GM18873 (cell line): ENCODE data around the gene PRDM2.

Experiments
- ATAC-seq: cut with Tn5 transposase; IDR thresholded peaks from one replicate; pipeline ENCODE4 v1.9.1; 2021; ENCODE audit warnings: mild to moderate bottlenecking, moderate library complexity, moderate number of reproducible peaks; ENCODE audit not compliant: unreplicated experiment, low FRiP score

The PRDM2 gene

GRCh38 chr1:13830170-13830569 lies 130.2 kb downstream of the PRDM2 start:
- no peak for ATAC-seq

DNA sequence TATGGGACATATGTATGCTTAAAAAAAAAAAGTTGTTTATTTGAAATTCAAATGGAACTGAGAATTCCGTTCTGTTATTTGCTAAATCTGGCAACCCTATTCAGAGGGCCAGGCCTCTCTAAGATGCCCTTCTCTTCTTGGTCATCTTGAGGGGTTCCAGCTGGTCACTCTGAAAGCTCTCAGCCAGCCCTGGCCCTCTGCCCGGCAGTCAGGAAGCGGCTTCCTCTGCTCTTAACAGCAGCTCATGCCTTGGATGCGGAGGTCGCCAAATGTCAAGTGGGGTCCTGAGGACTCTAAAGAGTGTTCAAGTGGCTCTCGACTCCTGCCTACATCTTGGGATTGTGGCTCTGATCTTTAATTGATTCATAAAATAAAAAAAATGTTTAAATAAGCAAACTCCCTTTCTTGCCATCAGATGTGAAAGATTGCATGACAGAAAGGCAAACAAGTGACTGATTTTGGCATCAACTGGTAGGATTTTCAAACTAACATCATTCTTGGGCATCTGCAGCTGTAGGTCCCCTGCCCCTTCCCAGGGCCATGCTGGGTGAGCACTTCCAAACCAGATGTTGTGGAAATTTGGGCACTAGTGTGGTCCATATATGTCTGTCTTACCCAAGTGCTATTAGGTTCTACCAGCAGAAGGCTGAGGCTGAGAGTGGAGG lies 130.8 kb downstream of the PRDM2 start:
- ATAC-seq: no peak

GRCh38 chr1:13832100-13832499 lies 132.1 kb downstream of the PRDM2 start:
- ATAC-seq: no peak

GRCh38 chr1:13832536-13832935 lies 132.5 kb downstream of the PRDM2 start:
- ATAC-seq: no peak

DNA sequence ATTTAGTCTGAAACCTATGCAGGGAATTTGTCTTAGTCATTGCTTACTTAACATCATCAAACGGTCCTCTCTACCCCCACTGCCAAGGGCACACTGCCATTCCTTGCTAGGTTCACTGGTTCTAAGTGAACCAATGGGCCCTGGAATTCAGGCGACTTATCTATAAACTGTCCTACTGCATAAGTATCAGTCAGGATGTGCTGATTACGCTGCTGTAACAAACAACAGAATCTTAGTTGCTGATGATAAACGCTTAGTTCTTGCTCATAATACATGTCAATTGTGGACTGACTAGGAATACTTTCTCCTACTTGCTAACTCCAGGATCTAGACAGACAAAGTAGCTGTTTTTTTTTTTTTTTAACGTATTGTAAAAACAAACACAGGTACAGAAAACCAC lies 136.1 kb downstream of the PRDM2 start:
- no peak for ATAC-seq

DNA sequence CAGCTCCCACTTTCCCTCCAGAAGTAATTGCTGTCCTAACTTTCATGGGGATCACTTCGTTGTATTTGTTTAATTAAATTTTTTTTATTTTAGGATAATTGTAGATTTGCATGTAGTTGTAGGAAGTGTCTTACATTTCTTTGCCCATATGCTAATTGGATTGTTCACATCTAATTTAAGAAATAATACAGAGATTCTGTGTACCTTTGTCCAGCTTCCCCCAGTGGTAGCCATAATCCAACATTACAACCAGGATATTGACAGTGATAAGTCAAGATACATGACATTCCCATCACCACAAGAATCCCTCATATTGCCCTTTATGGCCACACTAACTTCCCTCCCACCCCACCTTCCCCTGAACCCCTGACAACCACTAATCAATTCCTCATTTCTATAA lies 136.6 kb downstream of the PRDM2 start:
- no peak for ATAC-seq

GRCh38 chr1:13838236-13838635 lies 138.2 kb downstream of the PRDM2 start:
- no peak for ATAC-seq

DNA sequence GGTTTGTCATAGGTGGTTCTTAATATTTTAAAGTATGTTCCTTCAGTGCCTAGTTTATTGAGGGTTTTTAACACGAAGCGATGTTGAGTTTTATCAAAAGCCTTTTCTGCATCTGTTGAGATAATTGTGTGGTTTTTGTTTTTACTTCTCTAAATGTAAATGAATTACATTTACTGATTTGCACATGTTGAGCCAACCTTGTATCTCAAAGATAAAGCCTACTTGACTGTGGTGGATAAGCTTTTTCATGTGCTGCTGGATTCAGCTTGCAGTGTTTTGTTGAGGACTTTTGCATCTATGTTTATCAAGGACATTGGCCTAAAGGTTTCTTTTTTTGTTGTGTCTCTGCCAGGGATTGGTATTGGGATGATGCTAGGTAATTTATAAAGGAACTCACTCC lies 142.5 kb downstream of the PRDM2 start:
- no peak for ATAC-seq

GRCh38 chr1:13851726-13852125 lies 151.7 kb downstream of the PRDM2 start:
- no peak for ATAC-seq

DNA sequence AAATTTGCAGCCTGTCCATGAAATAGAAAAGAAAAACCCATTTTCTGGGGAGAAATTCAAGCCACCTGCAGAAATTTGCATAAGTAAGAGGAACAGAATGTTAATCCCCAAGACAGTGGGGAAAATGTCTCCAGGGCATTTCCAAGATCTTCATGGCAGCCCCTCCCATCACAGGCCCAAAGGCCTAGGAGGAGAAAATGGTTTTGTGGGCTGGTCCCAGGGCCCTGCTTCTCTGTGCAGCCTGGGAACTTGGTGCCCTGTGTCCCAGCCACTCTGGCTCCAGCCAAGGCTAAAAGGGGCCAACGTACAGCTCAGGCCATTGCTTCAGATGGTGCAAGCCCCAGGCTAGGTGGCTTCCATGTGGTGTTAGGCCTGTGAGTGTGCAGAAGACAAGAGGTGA lies 155.6 kb downstream of the PRDM2 start:
- no peak for ATAC-seq

DNA sequence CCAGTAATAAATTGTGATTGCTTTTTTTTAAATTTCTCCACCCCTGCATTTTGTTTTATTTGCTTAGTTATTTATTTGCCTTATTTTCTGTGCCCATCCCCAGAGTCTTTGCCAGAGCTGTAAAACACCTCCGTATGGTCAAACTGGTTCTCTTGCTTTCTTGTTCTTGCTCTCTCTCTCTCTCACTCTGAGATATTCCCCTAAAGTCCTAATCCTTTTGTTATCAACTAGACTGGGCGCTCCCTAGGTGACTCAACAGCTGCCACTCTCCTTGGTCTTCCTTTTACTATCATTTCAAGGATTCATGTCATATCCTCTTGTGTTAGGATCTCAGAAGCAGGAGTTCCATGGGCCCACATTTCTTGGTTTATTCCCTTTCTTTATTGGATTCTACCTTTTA lies 160.0 kb downstream of the PRDM2 start:
- ATAC-seq: no peak

DNA sequence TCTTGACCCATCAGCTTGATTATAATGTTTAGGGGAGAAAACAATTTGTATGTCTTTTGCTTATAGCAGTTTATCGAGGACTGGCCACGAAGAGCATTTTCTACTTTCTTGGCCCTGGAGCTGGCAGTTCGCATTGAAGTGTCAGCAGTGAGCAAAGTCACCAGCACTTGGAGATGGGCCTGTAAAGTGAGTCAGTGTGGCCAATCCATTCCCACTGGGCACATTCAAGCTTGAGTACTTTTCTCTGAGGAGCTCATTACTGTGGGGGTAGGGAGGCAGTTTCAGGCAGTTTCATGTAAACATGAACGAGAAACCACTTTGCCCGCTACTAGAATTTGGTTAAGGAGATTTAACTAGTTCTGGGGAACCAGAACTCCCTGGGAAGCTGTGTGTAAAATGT lies 164.8 kb downstream of the PRDM2 start:
- ATAC-seq: no peak

DNA sequence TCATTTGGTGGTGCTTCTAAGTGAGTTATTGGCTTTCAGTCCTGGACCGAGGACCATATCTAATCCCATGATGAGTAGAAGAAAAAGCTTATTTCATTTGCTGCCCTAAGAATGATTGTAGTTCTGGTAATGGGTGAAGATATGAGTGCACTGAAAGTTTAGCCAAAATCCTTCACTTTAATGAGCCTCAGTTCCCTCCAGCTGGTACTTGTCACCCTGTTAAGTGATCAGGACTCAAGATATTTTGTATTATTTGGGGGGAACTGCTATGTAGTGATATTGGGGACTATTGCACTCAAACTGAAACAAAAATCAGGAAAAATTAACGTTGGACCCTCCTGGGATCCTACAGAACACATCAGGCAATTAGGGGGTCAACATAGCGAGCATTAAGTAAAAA lies 165.9 kb downstream of the PRDM2 start:
- ATAC-seq: no peak

GRCh38 chr1:13867603-13868002 lies 167.6 kb downstream of the PRDM2 start:
- no peak for ATAC-seq

DNA sequence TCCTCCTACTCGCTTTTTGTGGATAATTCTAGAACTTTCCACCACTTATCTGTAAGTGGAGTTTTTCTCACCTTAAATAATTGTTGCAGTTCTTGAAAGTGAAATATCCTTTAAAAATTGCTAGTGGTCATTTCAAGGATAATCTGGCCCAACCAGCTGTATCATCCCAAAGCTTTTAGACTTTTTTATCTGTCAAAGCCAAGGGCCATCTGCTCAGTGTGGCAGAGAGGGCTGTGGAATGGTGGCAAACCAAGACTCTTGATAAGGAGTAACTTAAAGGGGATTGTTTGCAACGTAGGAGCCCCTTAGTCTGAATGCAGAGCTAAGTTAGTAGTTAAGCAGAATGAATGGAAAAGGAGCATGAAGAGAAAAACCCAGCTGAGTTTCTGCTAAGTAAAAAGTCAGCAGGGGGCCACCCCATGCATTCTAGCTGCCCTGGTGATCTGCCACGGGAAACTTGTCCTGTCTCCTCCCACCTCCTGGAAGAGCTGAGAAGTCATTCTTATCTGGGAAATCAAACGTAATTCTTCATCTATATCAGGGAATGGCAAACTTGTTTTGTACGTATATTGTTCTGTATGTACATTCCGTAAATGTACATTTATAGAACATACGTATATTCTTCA lies 169.3 kb downstream of the PRDM2 start:
- no peak for ATAC-seq

DNA sequence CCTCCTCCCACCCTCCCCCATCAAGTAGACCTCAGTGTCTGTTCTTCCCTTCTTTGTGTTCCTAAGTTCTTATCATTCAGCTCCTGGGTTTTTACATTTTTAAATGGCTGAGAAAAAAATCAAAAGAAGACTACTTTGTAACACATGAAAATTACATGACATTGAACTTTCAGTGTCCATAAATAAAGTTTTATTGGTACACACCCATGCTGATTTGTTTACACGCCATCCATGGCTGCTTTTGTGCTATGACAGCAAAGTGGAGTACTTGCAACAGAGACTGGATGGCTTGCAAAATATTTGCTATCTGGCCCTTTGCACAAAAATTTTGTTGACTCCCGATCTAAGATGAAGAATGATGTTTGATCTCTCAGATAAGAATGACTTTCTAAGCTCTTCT lies 171.4 kb downstream of the PRDM2 start:
- ATAC-seq: no peak

- ATAC-seq: no peak
Observed at GRCh38 chr1:13871886-13872285, 171.9 kb downstream of the PRDM2 start.

DNA sequence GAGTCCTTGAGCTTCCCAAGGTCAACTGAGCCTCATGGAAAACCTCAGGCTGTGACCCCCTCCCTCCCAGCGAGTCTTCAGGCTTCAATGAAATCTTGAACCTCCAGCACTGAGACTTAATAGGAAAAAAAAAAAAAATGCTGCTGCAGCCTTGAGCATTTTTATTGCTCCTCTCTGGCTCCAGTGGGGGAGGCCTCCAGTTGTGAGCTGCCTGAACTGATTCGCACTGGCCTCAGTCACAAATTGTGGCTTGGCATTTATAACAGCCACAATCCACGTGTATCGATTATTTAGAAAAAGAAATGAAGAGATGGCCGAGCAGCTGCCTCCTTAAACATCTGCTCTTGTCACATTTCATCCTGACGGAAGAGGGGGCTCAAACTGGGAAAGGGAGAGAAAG lies 173.0 kb downstream of the PRDM2 start:
- ATAC-seq: no peak
